MCF 10A (cell line): ENCODE data around the gene MTCP1. TPM values are rescaled to one million over a fixed set of nuclear protein-coding genes. Genes with fewer than 3 reads are reported as not detected.

Experiments
- total RNA-seq: library from RNA; stranded (reverse); gene quantifications from 2 replicates; pipeline ENCODE4 v1.2.3, GENCODE V29; 2022

Gene MTCP1
- total RNA-seq, 1 experiment from 2014 or later = 21.3 TPM

Other genes with a start within 250 kb of the MTCP1 start
- not detected in 2 replicates for gene SMIM9, start 236.5 kb downstream of the MTCP1 start, total RNA-seq
- 10.4 and 12.4 TPM in 2 replicates for gene F8A1, start 184.8 kb downstream of the MTCP1 start, total RNA-seq
- gene F8, start 48.4 kb downstream of the MTCP1 start, total RNA-seq = 5.3 and 6.1 TPM in 2 replicates
- gene FUNDC2, start 44.3 kb downstream of the MTCP1 start, total RNA-seq = 54.8 and 70.2 TPM in 2 replicates
- 8.0 and 10.1 TPM in 2 replicates for gene CMC4, start within 50 bp of the MTCP1 start, total RNA-seq
- 21.1 and 22.9 TPM in 2 replicates for gene BRCC3, start 372 bp upstream of the MTCP1 start, total RNA-seq
- gene VBP1, start 145.3 kb upstream of the MTCP1 start, total RNA-seq = 60.5 and 62.9 TPM in 2 replicates
- 5.0 and 6.0 TPM in 2 replicates for gene RAB39B, start 193.4 kb upstream of the MTCP1 start, total RNA-seq